NCI-H2029 (cell line): ENCODE measurements around the gene FMO2.

Experiments used
- DNase-seq: peaks from one replicate; lab custom pipeline; 2025; lab: John Stamatoyannopoulos, UW

The FMO2 gene

GRCh38 chr1:171185091-171185490 is at the start of gene FMO2:
Gene FMO2 (plus strand): TSS chr1:171185300. CDS start chr1:171185714, 414 bp downstream.
- DNase-seq = no peak

GRCh38 chr1:171137580-171137979 is 47.5 kb upstream of the FMO2 start:
- no peak for DNase-seq

GRCh38 chr1:171138980-171139379 is 46.1 kb upstream of the FMO2 start:
- DNase-seq = no peak

GRCh38 chr1:171139890-171140289 is 45.2 kb upstream of the FMO2 start:
- DNase-seq = no peak

GRCh38 chr1:171140401-171140800 is 44.7 kb upstream of the FMO2 start:
- DNase-seq = no peak

- no peak for DNase-seq
Observed at GRCh38 chr1:171140956-171141687, 44.0 kb upstream of the FMO2 start.

- DNase-seq = no peak
Observed at GRCh38 chr1:171141688-171142415, 43.2 kb upstream of the FMO2 start.

- DNase-seq = no peak
Observed at GRCh38 chr1:171142416-171143385, 42.4 kb upstream of the FMO2 start.

- DNase-seq = no peak
Observed at GRCh38 chr1:171150156-171150555, 34.9 kb upstream of the FMO2 start.

GRCh38 chr1:171152549-171152948 is 32.6 kb upstream of the FMO2 start:
- no peak for DNase-seq

GRCh38 chr1:171155484-171155883 is 29.6 kb upstream of the FMO2 start:
- no peak for DNase-seq

GRCh38 chr1:171158096-171158495 is 27.0 kb upstream of the FMO2 start:
- no peak for DNase-seq

- DNase-seq = no peak
Observed at GRCh38 chr1:171158551-171158950, 26.5 kb upstream of the FMO2 start.

- no peak for DNase-seq
Observed at GRCh38 chr1:171159148-171159547, 26.0 kb upstream of the FMO2 start.

GRCh38 chr1:171160211-171160610 is 24.9 kb upstream of the FMO2 start:
- DNase-seq = no peak

- no peak for DNase-seq
Observed at GRCh38 chr1:171160639-171161354, 24.3 kb upstream of the FMO2 start.

- DNase-seq = no peak
Observed at GRCh38 chr1:171161431-171161830, 23.7 kb upstream of the FMO2 start.

- no peak for DNase-seq
Observed at GRCh38 chr1:171166361-171166760, 18.7 kb upstream of the FMO2 start.

GRCh38 chr1:171167785-171168184 is 17.3 kb upstream of the FMO2 start:
- DNase-seq = no peak

- DNase-seq = no peak
Observed at GRCh38 chr1:171172471-171172870, 12.6 kb upstream of the FMO2 start.

GRCh38 chr1:171173069-171173468 is 12.0 kb upstream of the FMO2 start:
- no peak for DNase-seq
